IMR-90 (cell line): ENCODE measurements around the gene FHIP1A. TPM values are rescaled to one million over a fixed set of nuclear protein-coding genes. Genes with fewer than 3 reads are reported as not detected.

Source experiments
- ATAC-seq: fragments of 200-7000 bp; cut with Tn5 transposase; 2 replicates; pipeline ENCODE4 v1.9.1; 2020; ENCODE audit warnings: low read depth, mild to moderate bottlenecking, moderate library complexity
- BruUV-seq: library from RNA; stranded (reverse); fragments of 400-500 nt; replicated peaks from 2 replicates; lab custom pipeline; 2021; lab: Mats Ljungman, UMichigan
- CTCF ChIA-PET: fragments of 300-600 bp; formaldehyde crosslinking; extraction: SDS; loops from one replicate; lab custom pipeline; 2021; ENCODE audit warnings: antibody characterized with exemption; lab: Yijun Ruan, JAX
- POLR2A ChIA-PET: fragments of 300-600 bp; sonication (Branson Sonifier 250); formaldehyde crosslinking; loops from one replicate; lab custom pipeline; 2022; ENCODE audit warnings: antibody characterized with exemption; ENCODE audit not compliant: unreplicated experiment; lab: Charles Lee
- DNase-seq: peaks from one replicate; pipeline ENCODE4 v3.0.0; 2013
- H2AFZ ChIP-seq: replicated peaks from 2 replicates; pipeline ENCODE3; 2013; ENCODE audit warnings: low read length, mild to moderate bottlenecking; ENCODE audit not compliant: poor library complexity
- H2AK5ac ChIP-seq: 2 replicates; pipeline ENCODE4 v1.6.1; 2013; ENCODE audit warnings: low read depth, low read length, inconsistent platforms
- H2AK9ac ChIP-seq: replicated peaks from 2 replicates; pipeline ENCODE3; 2013; ENCODE audit warnings: mild to moderate bottlenecking, low read depth, low read length, moderate library complexity; ENCODE audit not compliant: poor library complexity
- H2BK120ac ChIP-seq: 2 replicates; pipeline ENCODE4 v1.6.1; 2013; ENCODE audit warnings: low read depth, low read length, inconsistent platforms
- H2BK15ac ChIP-seq: 3 replicates; pipeline ENCODE4 v1.6.1; 2013; ENCODE audit warnings: low read depth, low read length, inconsistent platforms
- H2BK20ac ChIP-seq: 2 replicates; pipeline ENCODE4 v1.6.1; 2013; ENCODE audit warnings: low read depth, mild to moderate bottlenecking, inconsistent platforms, low read length, moderate library complexity
- H2BK5ac ChIP-seq: 2 replicates; pipeline ENCODE4 v1.6.1; 2013; ENCODE audit warnings: mild to moderate bottlenecking, low read depth, low read length, inconsistent platforms; ENCODE audit not compliant: poor library complexity, severe bottlenecking
- H3K14ac ChIP-seq: replicated peaks from 2 replicates; pipeline ENCODE4 v1.6.1; 2013; ENCODE audit warnings: low read depth, low read length, inconsistent platforms
- H3K18ac ChIP-seq: 2 replicates; pipeline ENCODE4 v1.6.1; 2013; ENCODE audit warnings: low read depth, low read length, control low read depth
- H3K23ac ChIP-seq: 2 replicates; pipeline ENCODE4 v1.6.1; 2013; ENCODE audit warnings: low read depth, low read length, inconsistent platforms
- H3K27ac ChIP-seq: 2 replicates; pipeline ENCODE4 v1.5.1; 2013; ENCODE audit warnings: mild to moderate bottlenecking, control low read depth, low read length; ENCODE audit not compliant: insufficient read depth
- H3K27me3 ChIP-seq: 2 replicates; pipeline ENCODE4 v1.6.1; 2013; ENCODE audit warnings: low read length; ENCODE audit not compliant: control insufficient read depth, insufficient read depth
- H3K36me3 ChIP-seq: 2 replicates; pipeline ENCODE4 v1.6.1; 2013; ENCODE audit warnings: low read length, mixed read lengths; ENCODE audit not compliant: control insufficient read depth, insufficient read depth
- H3K4ac ChIP-seq: 2 replicates; pipeline ENCODE4 v1.6.1; 2013; ENCODE audit warnings: low read depth, low read length, inconsistent platforms
- H3K4me1 ChIP-seq: 2 replicates; pipeline ENCODE4 v1.6.1; 2013; ENCODE audit warnings: low read length, mixed read lengths; ENCODE audit not compliant: control insufficient read depth, insufficient read depth
- H3K4me2 ChIP-seq: 2 replicates; pipeline ENCODE4 v1.6.1; 2013; ENCODE audit warnings: low read depth, mild to moderate bottlenecking, control low read depth, low read length, moderate library complexity
- H3K4me3 ChIP-seq: 2 replicates; pipeline ENCODE4 v1.5.1; 2013; ENCODE audit warnings: low read depth, mild to moderate bottlenecking, control low read depth, low read length, moderate library complexity; ENCODE audit not compliant: insufficient read depth
- H3K56ac ChIP-seq: 2 replicates; pipeline ENCODE4 v1.6.1; 2013; ENCODE audit warnings: low read length, inconsistent platforms; ENCODE audit not compliant: insufficient read depth; ENCODE audit errors: extremely low read depth
- H3K79me1 ChIP-seq, 2 experiments: 2 replicates each; pipeline ENCODE4 v1.6.1; 2013; ENCODE audit warnings: low read length in 2 of 2, inconsistent platforms in 1 of 2, low read depth in 1 of 2
- H3K9ac ChIP-seq: 2 replicates; pipeline ENCODE4 v1.6.1; 2013; ENCODE audit warnings: low read depth, low read length, control low read depth
- H3K9me1 ChIP-seq: 2 replicates; pipeline ENCODE4 v1.6.1; 2013; ENCODE audit warnings: low read length, inconsistent platforms; ENCODE audit not compliant: insufficient read depth
- H3K9me3 ChIP-seq: 2 replicates; pipeline ENCODE4 v1.6.1; 2013; ENCODE audit warnings: low read length; ENCODE audit not compliant: control insufficient read depth, insufficient read depth
- H4K20me1 ChIP-seq: 2 replicates; pipeline ENCODE4 v1.6.1; 2013; ENCODE audit warnings: low read length, inconsistent platforms; ENCODE audit not compliant: insufficient read depth
- H4K5ac ChIP-seq: 2 replicates; pipeline ENCODE4 v1.6.1; 2013; ENCODE audit warnings: mild to moderate bottlenecking, low read depth, low read length, control low read depth
- H4K8ac ChIP-seq, 2 experiments: 2 replicates each; pipeline ENCODE4 v1.6.1; 2013; ENCODE audit warnings: low read depth in 2 of 2, low read length in 2 of 2, control low read depth in 1 of 2, inconsistent platforms in 1 of 2
- H4K91ac ChIP-seq: 2 replicates; pipeline ENCODE4 v1.6.1; 2013; ENCODE audit warnings: low read depth, low read length, inconsistent platforms; ENCODE audit not compliant: insufficient read depth
- BHLHE40 ChIP-seq: fragments of 150-350 bp; IDR thresholded peaks from 2 replicates; pipeline ENCODE4 v1.6.1; 2016; ENCODE audit warnings: mild to moderate bottlenecking, low read depth, low read length
- CEBPB ChIP-seq: IDR thresholded peaks from 2 replicates; pipeline ENCODE4 v1.6.1; 2012; ENCODE audit warnings: low read depth, low read length, improper control_type of control experiment
- CHD1 ChIP-seq: IDR thresholded peaks from 2 replicates; pipeline ENCODE4 v1.6.1; 2012; ENCODE audit warnings: low read depth, low read length, improper control_type of control experiment
- CTCF ChIP-seq: conservative IDR thresholded peaks from 2 replicates; pipeline ENCODE4 v1.5.1; 2012; ENCODE audit warnings: mild to moderate bottlenecking, low read depth, low read length, improper control_type of control experiment
- ELK1 ChIP-seq: fragments of 150-350 bp; IDR thresholded peaks from 2 replicates; pipeline ENCODE4 v1.6.1; 2016; ENCODE audit warnings: low read depth, mild to moderate bottlenecking, low read length, moderate library complexity, borderline replicate concordance
- FOS ChIP-seq: fragments of 150-350 bp; IDR thresholded peaks from 2 replicates; pipeline ENCODE4 v1.6.1; 2016; ENCODE audit warnings: low read depth, low read length
- MAFK ChIP-seq: IDR thresholded peaks from 2 replicates; pipeline ENCODE4 v1.6.1; 2012; ENCODE audit warnings: low read depth, low read length, improper control_type of control experiment
- MAZ ChIP-seq: IDR thresholded peaks from 2 replicates; pipeline ENCODE4 v1.6.1; 2012; ENCODE audit warnings: low read depth, mild to moderate bottlenecking, low read length, improper control_type of control experiment, moderate library complexity, borderline replicate concordance
- MXI1 ChIP-seq: IDR thresholded peaks from 2 replicates; pipeline ENCODE4 v1.6.1; 2012; ENCODE audit warnings: low read depth, mild to moderate bottlenecking, low read length, moderate library complexity, borderline replicate concordance
- NFE2L2 ChIP-seq: fragments of 150-350 bp; IDR thresholded peaks from 2 replicates; pipeline ENCODE4 v1.6.1; 2016; ENCODE audit warnings: low read depth, mild to moderate bottlenecking, low read length
- POLR2A ChIP-seq: IDR thresholded peaks from 2 replicates; pipeline ENCODE4 v1.6.1; 2012; ENCODE audit warnings: mild to moderate bottlenecking, low read depth, low read length
- RAD21 ChIP-seq: IDR thresholded peaks from 2 replicates; pipeline ENCODE4 v1.6.1; 2012; ENCODE audit warnings: low read length, improper control_type of control experiment
- RCOR1 ChIP-seq: IDR thresholded peaks from 2 replicates; pipeline ENCODE4 v1.6.1; 2012; ENCODE audit warnings: mild to moderate bottlenecking, low read length, improper control_type of control experiment; ENCODE audit not compliant: insufficient replicate concordance
- RFX5 ChIP-seq: IDR thresholded peaks from 2 replicates; pipeline ENCODE4 v1.8.0; 2012; ENCODE audit warnings: low read depth, mild to moderate bottlenecking, low read length, moderate library complexity
- SMC3 ChIP-seq: fragments of 150-350 bp; IDR thresholded peaks from 2 replicates; pipeline ENCODE4 v1.6.1; 2016; ENCODE audit warnings: low read depth, mild to moderate bottlenecking, antibody characterized with exemption, low read length, moderate library complexity
- USF2 ChIP-seq: fragments of 150-350 bp; IDR thresholded peaks from 2 replicates; pipeline ENCODE4 v1.6.1; 2017; ENCODE audit warnings: mild to moderate bottlenecking, antibody characterized with exemption, low read length, low read depth
- WGBS, 2 experiments: methylation state at CpG; one replicate each; pipeline versions ENCODE4 v1.1.5 to v1.1.7; 2013; ENCODE audit warnings: missing lambda C conversion rate in 2 of 2; ENCODE audit not compliant: insufficient read length in 1 of 2; ENCODE audit errors: extremely low coverage in 2 of 2; 5-methylcytosine and 5-hydroxymethylcytosine counted together
- dilution Hi-C: fragments of 300-500 bp; cut with HindIII; formaldehyde crosslinking; loops from one replicate; pipeline ENCODE4 v1.14.3; 2018; ENCODE audit warnings: low sequenced_read_pairs; ENCODE audit not compliant: unreplicated experiment
- in situ Hi-C: fragments of 300-500 bp; cut with MboI; formaldehyde crosslinking; loops from 3 replicates; pipeline ENCODE4 v1.14.3; 2019; ENCODE audit warnings: low sequenced_read_pairs, inconsistent platforms, mixed read lengths
- intact Hi-C: fragments of 100-400 bp; cut with micrococcal nuclease; formaldehyde crosslinking; loops from 2 replicates; pipeline ENCODE4 v1.10.0; 2022
- polyA plus RNA-seq, 3 experiments: library from polyadenylated mRNA; depleted of rRNA; stranded (reverse); fragments of >200 nt; gene quantifications; 2 replicates each; pipeline ENCODE4 v1.2.3, GENCODE V29; 2012; ENCODE audit warnings: low replicate concordance in 1 of 3
- total RNA-seq: library from RNA; depleted of rRNA; stranded (reverse); fragments of >200 nt; gene quantifications from 2 replicates; pipeline ENCODE4 v1.2.3, GENCODE V29; 2012

The FHIP1A gene
- total and polyA plus RNA-seq, 2 of the 4 experiments (the other 2 are of a cell fraction) = 0.02 to 0.18 TPM

GRCh38 chr4:151437505-151437904 is 28.5 kb downstream of the FHIP1A start:
- dilution Hi-C loops = no loop called here
- H3K79me1 ChIP-seq = no peaks in the 10 kb centered on the region

More at GRCh38 chr4:151437505-151437904, 28.5 kb downstream of the FHIP1A start:
- ATAC-seq = no peak
- no peak overlapping the region for H2AK5ac ChIP-seq
- POLR2A ChIA-PET = no interaction called here
- H3K9me3 ChIP-seq = no peaks in the 10 kb centered on the region
- H3K56ac ChIP-seq = no peak overlapping the region
- no peak overlapping the region for H3K9ac ChIP-seq
- H3K4ac ChIP-seq = no peak overlapping the region
- WGBS, 2 experiments = no CpG with 5 or more reads among the region's 1 CpG
- no peaks in the 10 kb centered on the region; the same call in 1 of the 2 replicates for H3K4me1 ChIP-seq
- H3K4me3 ChIP-seq = no peak overlapping the region
- CTCF ChIA-PET = no interaction called here
- no peak overlapping the region for H3K18ac ChIP-seq
- H2BK120ac ChIP-seq = no peak overlapping the region
- no TSS peak for BruUV-seq
- no peaks in the 10 kb centered on the region for H3K9me1 ChIP-seq
- H4K20me1 ChIP-seq = no peaks in the 10 kb centered on the region
- no peak overlapping the region for H4K5ac ChIP-seq
- TF ChIP-seq CTCF (no peak), CHD1 (no peak), SMC3 (no peak), RCOR1 (no peak), FOS (no peak), RAD21 (no peak), CEBPB (no peak), BHLHE40 (no peak), POLR2A (no peak), MXI1 (no peak), NFE2L2 (no peak), RFX5 (no peak), ELK1 (no peak), MAFK (no peak), USF2 (no peak), MAZ (no peak)
- no peak overlapping the region for H2BK20ac ChIP-seq
- no peak overlapping the region for H2BK15ac ChIP-seq
- H3K4me2 ChIP-seq = no peak overlapping the region
- no peak overlapping the region for H2AK9ac ChIP-seq
- no peak overlapping the region for H4K8ac ChIP-seq
- no peak overlapping the region for H3K14ac ChIP-seq
- no peak overlapping the region for H2BK5ac ChIP-seq
- no peak overlapping the region for H3K23ac ChIP-seq
- no peak for DNase-seq
- intact Hi-C loops (no loop called here), in situ Hi-C loops (no loop called here)
- H3K36me3 ChIP-seq = no peaks in the 10 kb centered on the region
- no peak overlapping the region for H2AFZ ChIP-seq
- H3K27ac ChIP-seq = no peak overlapping the region
- peaks cover 3% of the 10 kb centered on the region; the same call in 1 of the 2 replicates for H3K27me3 ChIP-seq
- H4K91ac ChIP-seq = no peak overlapping the region
